Measurements from ENCODE around the gene MAP4K2. TPM values are rescaled to one million over a fixed set of nuclear protein-coding genes. Genes with fewer than 3 reads are reported as not detected.

MAP4K2 gene
- polyA plus RNA-seq, 3 donors: 9.9 to 38.0 (median 12.6) TPM

- H3K36me3 Mint-ChIP-seq: peaks cover 10 to 21% of the 10 kb centered on the region in 2 donors
- peaks cover 3% of the 10 kb centered on the region in 2 donors for H3K4me1 ChIP-seq (ENCODE audit: control insufficient read depth in 1 of 2, insufficient read depth in 2 of 2, low read length in 2 of 2)
These were observed 51.9 kb downstream of the MAP4K2 start for GRCh38 chr11:64751136-64751535.

GRCh38 chr11:64750361-64751054 is 52.5 kb downstream of the MAP4K2 start:
- H3K4me3 Mint-ChIP-seq: no peak overlapping the region
- no peak overlapping the region for H3K27ac ChIP-seq (ENCODE audit: low read depth in 1 of 2, low read length in 2 of 2)

More at GRCh38 chr11:64751136-64751535, 51.9 kb downstream of the MAP4K2 start:
- Mint-ChIP-seq H3K9me3 (no peaks in the 10 kb centered on the region), H3K4me3 (no peak overlapping the region), H3K27me3 (ENCODE audit: low read depth in 3 of 3) (peaks cover 0 to 4% (median 2%) of the 10 kb centered on the region in 3 donors), H3K4me1 (peaks cover 6% of the 10 kb centered on the region), H3K27ac (peak overlapping the region in 1 of 7 donors; percentile 36)
- TF ChIP-seq CTCF (IDR thresholded peaks at IDR 0.05): no peak
- Histone ChIP-seq H2AFZ (ENCODE audit: insufficient read depth, low read depth, low read length, poor library complexity, severe bottlenecking) (no peak overlapping the region), H4K20me1 (ENCODE audit: insufficient read depth, low read length) (no peaks in the 10 kb centered on the region), H3K4me2 (replicated peaks; ENCODE audit: extremely low read depth, low read length, poor library complexity, severe bottlenecking) (no peak overlapping the region), H3K27me3 (ENCODE audit: control insufficient read depth in 2 of 2, insufficient read depth in 2 of 2, low read length in 2 of 2) (no peaks in the 10 kb centered on the region), H3K4me3 (replicated peaks in 1 of 3; ENCODE audit: low read depth in 2 of 3, low read length in 3 of 3) (no peak overlapping the region), H3K9me3 (replicated peaks in 1 of 2; ENCODE audit: control insufficient read depth in 1 of 2, insufficient read depth in 1 of 2, low read length in 2 of 2) (no peaks in the 10 kb centered on the region), H3K36me3 (replicated peaks in 1 of 2; ENCODE audit: control insufficient read depth in 1 of 2, insufficient read depth in 2 of 2, low read length in 2 of 2) (no peaks in the 10 kb centered on the region), H3K9ac (ENCODE audit: insufficient read depth, low read length, poor library complexity, severe bottlenecking) (no peak overlapping the region), H3K27ac (ENCODE audit: low read depth in 1 of 2, low read length in 2 of 2) (no peak overlapping the region), H3K79me2 (ENCODE audit: insufficient read depth, low read length) (no peaks in the 10 kb centered on the region)
- intact Hi-C loops (cut with micrococcal nuclease): no loop called here
- 89% methylated on average over 8 of the region's 9 CpGs for WGBS (ENCODE audit: insufficient coverage)
- DNase-seq: no peak

More at GRCh38 chr11:64750361-64751054, 52.5 kb downstream of the MAP4K2 start:
- H3K4me1 ChIP-seq (ENCODE audit: control insufficient read depth in 1 of 2, insufficient read depth in 2 of 2, low read length in 2 of 2): peaks cover 9% of the 10 kb centered on the region in 2 donors
- Mint-ChIP-seq H3K36me3 (peaks cover 10 to 21% of the 10 kb centered on the region in 2 donors), H3K27ac (peak overlapping the region in 1 of 7 donors; percentile 60), H3K9me3 (no peaks in the 10 kb centered on the region), H3K27me3 (ENCODE audit: low read depth in 3 of 3) (peaks cover 0 to 2% (median under 1%) of the 10 kb centered on the region in 3 donors), H3K4me1 (peaks cover 7% of the 10 kb centered on the region)
- H3K4me3 ChIP-seq (replicated peaks in 1 of 3; ENCODE audit: low read depth in 2 of 3, low read length in 3 of 3): no peak overlapping the region
- no peak overlapping the region for H3K4me2 ChIP-seq (replicated peaks; ENCODE audit: extremely low read depth, low read length, poor library complexity, severe bottlenecking)
- H2AFZ ChIP-seq (ENCODE audit: insufficient read depth, low read depth, low read length, poor library complexity, severe bottlenecking): no peak overlapping the region
- no peaks in the 10 kb centered on the region for H4K20me1 ChIP-seq (ENCODE audit: insufficient read depth, low read length)
- no peak overlapping the region for H3K9ac ChIP-seq (ENCODE audit: insufficient read depth, low read length, poor library complexity, severe bottlenecking)
- WGBS (ENCODE audit: insufficient coverage): 99% methylated on average over 8 of the region's 13 CpGs
- TF ChIP-seq CTCF (IDR thresholded peaks at IDR 0.05): no peak
- intact Hi-C loops (cut with micrococcal nuclease): no loop called here
- no peaks in the 10 kb centered on the region for H3K36me3 ChIP-seq (replicated peaks in 1 of 2; ENCODE audit: control insufficient read depth in 1 of 2, insufficient read depth in 2 of 2, low read length in 2 of 2)
- no peaks in the 10 kb centered on the region for H3K9me3 ChIP-seq (replicated peaks in 1 of 2; ENCODE audit: control insufficient read depth in 1 of 2, insufficient read depth in 1 of 2, low read length in 2 of 2)
- H3K27me3 ChIP-seq (ENCODE audit: control insufficient read depth in 2 of 2, insufficient read depth in 2 of 2, low read length in 2 of 2): no peaks in the 10 kb centered on the region
- H3K79me2 ChIP-seq (ENCODE audit: insufficient read depth, low read length): no peaks in the 10 kb centered on the region
- no peak for DNase-seq

All from CD14-positive monocyte (primary cell).